ENCODE measurements around the gene PRKN. TPM values are rescaled to one million over a fixed set of nuclear protein-coding genes. Genes with fewer than 3 reads are reported as not detected.

Gene PRKN
- total RNA-seq, 2 donors from 2014 or later: 6.7 to 8.2 TPM

DNA sequence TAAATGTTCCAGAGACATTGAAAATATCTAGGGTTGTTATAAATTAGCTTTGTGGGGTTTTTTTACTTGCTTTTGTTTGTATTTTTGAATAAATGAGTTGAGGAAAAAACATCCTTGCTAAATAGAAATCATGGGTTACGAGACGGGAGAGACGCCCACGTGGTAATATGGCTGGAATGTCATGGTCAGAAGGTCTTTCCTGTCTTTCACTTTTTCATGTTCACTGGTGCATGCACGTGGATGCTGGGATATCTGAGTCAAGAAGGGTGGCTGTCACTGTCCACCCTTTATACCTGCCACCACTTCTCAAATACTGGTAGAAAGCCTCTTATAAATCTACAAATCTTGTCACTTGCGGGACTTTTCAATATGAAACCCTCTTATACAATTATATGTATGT is 1195.0 kb downstream of the PRKN start:
- H3K36me3 ChIP-seq (replicated peaks in 1 of 2; ENCODE audit: insufficient read depth in 1 of 2, low read depth in 2 of 2): no peaks in the 10 kb centered on the region
- no peak overlapping the region for H3K4me3 ChIP-seq
- WGBS, 2 donors: 88 to 90% methylated on average over 6 of the region's 6 CpGs
- no peaks in the 10 kb centered on the region for H3K4me1 ChIP-seq
- DNase-seq (no peak), ATAC-seq (no peak)
- TF ChIP-seq POLR2A (IDR thresholded peaks at IDR 0.05): no peak
- TF ChIP-seq, protein P1, sequence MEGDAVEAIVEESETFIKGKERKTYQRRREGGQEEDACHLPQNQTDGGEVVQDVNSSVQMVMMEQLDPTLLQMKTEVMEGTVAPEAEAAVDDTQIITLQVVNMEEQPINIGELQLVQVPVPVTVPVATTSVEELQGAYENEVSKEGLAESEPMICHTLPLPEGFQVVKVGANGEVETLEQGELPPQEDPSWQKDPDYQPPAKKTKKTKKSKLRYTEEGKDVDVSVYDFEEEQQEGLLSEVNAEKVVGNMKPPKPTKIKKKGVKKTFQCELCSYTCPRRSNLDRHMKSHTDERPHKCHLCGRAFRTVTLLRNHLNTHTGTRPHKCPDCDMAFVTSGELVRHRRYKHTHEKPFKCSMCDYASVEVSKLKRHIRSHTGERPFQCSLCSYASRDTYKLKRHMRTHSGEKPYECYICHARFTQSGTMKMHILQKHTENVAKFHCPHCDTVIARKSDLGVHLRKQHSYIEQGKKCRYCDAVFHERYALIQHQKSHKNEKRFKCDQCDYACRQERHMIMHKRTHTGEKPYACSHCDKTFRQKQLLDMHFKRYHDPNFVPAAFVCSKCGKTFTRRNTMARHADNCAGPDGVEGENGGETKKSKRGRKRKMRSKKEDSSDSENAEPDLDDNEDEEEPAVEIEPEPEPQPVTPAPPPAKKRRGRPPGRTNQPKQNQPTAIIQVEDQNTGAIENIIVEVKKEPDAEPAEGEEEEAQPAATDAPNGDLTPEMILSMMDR (IDR thresholded peaks at IDR 0.05): no peak
- H3K27ac ChIP-seq: no peak overlapping the region
- no peaks in the 10 kb centered on the region for H3K9me3 ChIP-seq
- H3K27me3 ChIP-seq: no peaks in the 10 kb centered on the region
- intact Hi-C loops (cut with DNase I): no loop called here

DNA sequence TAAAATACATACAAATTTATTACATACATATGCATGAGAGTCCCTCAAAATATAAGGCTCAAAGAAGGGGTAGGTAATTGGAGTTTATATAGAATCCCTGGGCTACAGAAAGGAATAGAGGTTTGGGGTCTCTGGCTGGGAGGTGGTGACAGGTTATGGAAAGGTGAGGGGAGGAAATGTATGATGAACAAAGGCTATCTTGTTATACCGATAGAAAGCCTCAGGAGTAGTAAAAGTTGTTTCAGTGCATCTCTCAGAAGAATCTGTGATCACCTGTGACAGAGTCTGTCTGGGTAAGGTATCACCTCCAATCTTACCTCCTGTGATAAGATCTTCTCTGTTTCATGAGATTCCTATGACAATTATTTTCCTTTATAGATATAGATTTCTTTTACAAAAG is 1200.8 kb downstream of the PRKN start:
- intact Hi-C loops (cut with DNase I): no loop called here
- H3K27me3 ChIP-seq: no peaks in the 10 kb centered on the region
- no peaks in the 10 kb centered on the region for H3K4me1 ChIP-seq
- H3K4me3 ChIP-seq: no peak overlapping the region
- DNase-seq: no peak
- H3K36me3 ChIP-seq (replicated peaks in 1 of 2; ENCODE audit: insufficient read depth in 1 of 2, low read depth in 2 of 2): no peaks in the 10 kb centered on the region
- no peak for ATAC-seq
- H3K27ac ChIP-seq: no peak overlapping the region
- TF ChIP-seq POLR2A (IDR thresholded peaks at IDR 0.05): no peak
- TF ChIP-seq, protein P1 (IDR thresholded peaks at IDR 0.05): no peak
- 90 to 96% methylated on average over 1 of the region's 1 CpG for WGBS, 2 donors
- H3K9me3 ChIP-seq: no peaks in the 10 kb centered on the region

DNA sequence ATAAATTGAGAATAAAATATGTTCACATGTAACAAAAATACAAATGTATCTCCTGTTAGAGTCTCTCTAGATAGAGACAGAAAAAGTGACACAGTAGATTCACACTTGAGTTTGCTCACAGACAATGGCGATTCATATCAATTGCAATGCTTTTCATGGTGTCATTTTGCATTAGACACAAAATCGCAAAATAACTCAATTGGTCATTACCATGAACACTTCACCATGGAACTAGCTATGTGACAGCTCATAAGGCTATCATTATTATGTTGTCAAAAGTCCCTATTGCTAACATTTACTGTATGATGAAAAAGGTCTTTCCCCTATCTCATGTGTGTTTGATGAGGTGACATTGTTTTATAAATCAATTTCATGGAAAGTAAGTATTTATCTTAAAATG is 1204.2 kb downstream of the PRKN start:
- H3K27me3 ChIP-seq: no peaks in the 10 kb centered on the region
- WGBS, 2 donors: 75 to 89% methylated on average over 2 of the region's 2 CpGs
- no peaks in the 10 kb centered on the region for H3K4me1 ChIP-seq
- intact Hi-C loops (cut with DNase I): no loop called here
- H3K9me3 ChIP-seq: no peaks in the 10 kb centered on the region
- ATAC-seq (no peak), DNase-seq (no peak)
- no peak overlapping the region for H3K4me3 ChIP-seq
- no peak overlapping the region for H3K27ac ChIP-seq
- TF ChIP-seq POLR2A (IDR thresholded peaks at IDR 0.05): no peak
- H3K36me3 ChIP-seq (replicated peaks in 1 of 2; ENCODE audit: insufficient read depth in 1 of 2, low read depth in 2 of 2): no peaks in the 10 kb centered on the region

DNA sequence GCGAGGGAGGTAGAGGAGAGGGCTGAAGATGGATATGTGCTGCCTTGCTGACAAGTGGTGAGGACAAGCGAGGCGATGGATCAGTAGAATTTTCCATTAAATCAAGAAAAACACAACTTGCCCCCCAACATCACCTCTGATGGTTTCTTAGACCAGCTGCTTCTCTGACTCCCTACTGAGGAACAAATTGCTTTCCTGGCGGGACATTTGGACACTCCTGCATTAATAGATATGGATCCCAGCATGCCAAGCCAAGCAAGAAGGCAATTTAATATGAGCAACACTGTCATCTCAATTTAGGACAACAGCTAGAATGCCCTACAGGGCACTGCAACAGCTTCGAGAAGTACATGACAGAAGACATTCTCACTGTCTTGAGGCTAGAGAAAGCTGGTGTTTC is 1205.3 kb downstream of the PRKN start:
- no peak for DNase-seq
- intact Hi-C loops (cut with DNase I): no loop called here
- no peak overlapping the region for H3K4me3 ChIP-seq
- no peaks in the 10 kb centered on the region for H3K36me3 ChIP-seq (replicated peaks in 1 of 2; ENCODE audit: insufficient read depth in 1 of 2, low read depth in 2 of 2)
- H3K27ac ChIP-seq: no peak overlapping the region
- H3K9me3 ChIP-seq: no peaks in the 10 kb centered on the region
- 80 to 93% methylated on average over 5 of the region's 5 CpGs for WGBS, 2 donors
- no peaks in the 10 kb centered on the region for H3K27me3 ChIP-seq
- no peak for TF ChIP-seq POLR2A (IDR thresholded peaks at IDR 0.05)
- TF ChIP-seq, protein P1 (IDR thresholded peaks at IDR 0.05): no peak
- no peak for ATAC-seq
- H3K4me1 ChIP-seq: no peaks in the 10 kb centered on the region

DNA sequence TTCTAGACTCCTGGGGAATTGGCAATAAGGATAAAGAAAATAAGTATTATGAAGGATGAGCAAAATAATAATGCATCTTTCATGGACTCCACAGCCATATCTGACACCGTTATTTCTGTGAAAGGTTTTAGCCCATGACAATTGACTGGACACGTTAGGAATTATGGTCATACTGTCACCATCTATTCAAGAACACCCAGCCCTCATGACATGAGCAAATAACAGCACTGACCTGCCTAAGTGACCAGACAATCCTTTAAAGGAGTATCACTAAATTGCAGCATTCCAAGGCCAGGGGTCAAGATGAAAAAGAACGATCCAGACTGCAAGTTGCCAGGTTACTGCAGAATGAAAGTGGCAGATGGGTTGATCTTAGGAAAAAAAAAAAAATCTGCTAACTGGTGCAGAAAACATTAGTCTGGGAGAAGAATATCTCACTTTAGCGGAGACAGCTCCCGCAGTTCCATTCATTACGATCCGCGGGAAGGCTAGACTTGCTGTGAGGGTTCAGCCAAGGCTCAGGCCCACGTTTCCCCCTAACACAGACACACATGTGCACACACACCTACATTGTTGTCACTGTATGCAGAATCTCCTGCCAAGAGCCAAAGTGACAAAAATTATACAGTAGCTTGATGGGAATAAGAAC is 1216.0 kb downstream of the PRKN start:
- intact Hi-C loops (cut with DNase I): no loop called here
- 78 to 82% methylated on average over 9 of the region's 9 CpGs for WGBS, 2 donors
- H3K9me3 ChIP-seq: no peaks in the 10 kb centered on the region
- H3K4me1 ChIP-seq: no peaks in the 10 kb centered on the region
- H3K36me3 ChIP-seq (replicated peaks in 1 of 2; ENCODE audit: insufficient read depth in 1 of 2, low read depth in 2 of 2): no peaks in the 10 kb centered on the region
- no peak overlapping the region for H3K4me3 ChIP-seq
- DNase-seq (no peak), ATAC-seq (no peak)
- no peaks in the 10 kb centered on the region for H3K27me3 ChIP-seq
- TF ChIP-seq, protein P1 (IDR thresholded peaks at IDR 0.05): no peak
- TF ChIP-seq POLR2A (IDR thresholded peaks at IDR 0.05): no peak
- H3K27ac ChIP-seq: no peak overlapping the region
